Breast epithelium (tissue), 3 donors: ENCODE data around the gene TP63.

Source experiments
- CTCF ChIP-seq, 3 donors: fragments of 450-650 bp; IDR thresholded peaks; one replicate each; pipeline ENCODE4 v1.5.1; 2016 to 2017; ENCODE audit warnings: antibody characterized with exemption in 3 of 3, mild to moderate bottlenecking in 3 of 3, moderate library complexity in 3 of 3
- POLR2A ChIP-seq: fragments of 450-650 bp; IDR thresholded peaks from one replicate; pipeline ENCODE4 v1.6.1; 2016; ENCODE audit warnings: antibody characterized with exemption, mild to moderate bottlenecking, moderate library complexity
- POLR2AphosphoS5 ChIP-seq, 3 donors: sonication (generic); formaldehyde crosslinking; IDR thresholded peaks; one replicate each; pipeline ENCODE4 v1.6.1; 2017; ENCODE audit warnings: antibody characterized with exemption in 3 of 3

GRCh38 chr3:189714991-189715961 lies 84.1 kb downstream of the TP63 start:
- TF ChIP-seq CTCF (IDR thresholded peaks at IDR 0.05) = no peak
- TF ChIP-seq POLR2A = no peak
- no peak for TF ChIP-seq POLR2AphosphoS5 (IDR thresholded peaks at IDR 0.05)
